Tibial nerve (tissue), 4 donors: ENCODE results near the gene CDK18. TPM values are rescaled to one million over a fixed set of nuclear protein-coding genes. Genes with fewer than 3 reads are reported as not detected.
"Not testable (repeated sequence)": the region's sequence is repeated elsewhere in the genome, so short reads cannot be mapped to it uniquely, and the experiment has no call there.

Experiments
- DNase-seq, 2 donors: peaks; one replicate each; pipeline ENCODE4 v3.0.0-alpha.2; 2019; ENCODE audit warnings: low spot score in 2 of 2
- H3K27ac ChIP-seq, 4 donors: fragments of 200-600 bp; sonication (generic) in 3 of 4; one replicate each; pipeline ENCODE4 v1.5.1; 2017 to 2019; ENCODE audit warnings: mild to moderate bottlenecking in 1 of 4
- H3K27me3 ChIP-seq, 2 donors: fragments of 200-600 bp; sonication (generic) in 1 of 2; one replicate each; pipeline versions ENCODE4 v1.5.1 to v1.6.0; 2017 to 2019
- H3K36me3 ChIP-seq, 3 donors: fragments of 200-600 bp; sonication (generic); one replicate each; pipeline ENCODE4 v1.5.1; 2018 to 2019
- H3K4me1 ChIP-seq, 4 donors: fragments of 200-600 bp; sonication (generic) in 3 of 4; one replicate each; pipeline ENCODE4 v1.5.1; 2017 to 2019
- H3K4me3 ChIP-seq, 4 donors: fragments of 200-600 bp; sonication (generic) in 3 of 4; one replicate each; pipeline ENCODE4 v1.5.1; 2017 to 2019; ENCODE audit warnings: mild to moderate bottlenecking in 1 of 4, moderate library complexity in 1 of 4
- H3K9me3 ChIP-seq, 4 donors: fragments of 200-600 bp; sonication (generic) in 3 of 4; one replicate each; pipeline ENCODE4 v1.5.1; 2017 to 2019
- CTCF ChIP-seq, 5 experiments: fragments of 200-600 bp in 3 of 5; fragments of 450-650 bp in 2 of 5; sonication (generic) in 3 of 5; IDR thresholded peaks; one replicate each; pipeline ENCODE4 v1.5.1; 2016 to 2019; ENCODE audit warnings: antibody characterized with exemption in 5 of 5, mild to moderate bottlenecking in 3 of 5, moderate library complexity in 2 of 5
- EP300 ChIP-seq, 2 donors: sonication (generic); formaldehyde crosslinking; IDR thresholded peaks; one replicate each; pipeline ENCODE4 v1.6.1; 2017; ENCODE audit warnings: antibody characterized with exemption in 2 of 2, mild to moderate bottlenecking in 1 of 2
- POLR2A ChIP-seq, 2 donors: fragments of 450-650 bp; IDR thresholded peaks; one replicate each; pipeline ENCODE4 v1.6.1; 2017; ENCODE audit warnings: antibody characterized with exemption in 2 of 2, mild to moderate bottlenecking in 2 of 2, moderate library complexity in 2 of 2
- WGBS, 2 donors: methylation state at CpG; one replicate each; pipeline ENCODE4 v1.1.5; 2018; 5-methylcytosine and 5-hydroxymethylcytosine counted together
- total RNA-seq, 4 donors: library from RNA; depleted of rRNA; stranded (reverse); fragments of >200 nt; gene quantifications; one replicate each; pipeline ENCODE4 v1.1.0, GENCODE V29; 2016

CDK18 gene
- total RNA-seq, 4 donors from 2014 or later = 5.1 to 14.1 (median 7.5) TPM

GRCh38 chr1:205476648-205477047 lies 27.8 kb upstream of the CDK18 start:
- DNase-seq = no peak
- TF ChIP-seq CTCF (IDR thresholded peaks at IDR 0.05) (no peak), POLR2A (IDR thresholded peaks at IDR 0.05) (no peak), EP300 (IDR thresholded peaks at IDR 0.05) (no peak)
- Histone ChIP-seq H3K9me3 (peaks cover 0 to 14% (median 0%) of the 10 kb centered on the region in 4 donors), H3K27ac (no peak overlapping the region), H3K36me3 (no peaks in the 10 kb centered on the region), H3K4me3 (no peak overlapping the region), H3K27me3 (peaks cover 0 to 60% of the 10 kb centered on the region in 2 donors), H3K4me1 (peaks cover 0 to 9% (median 0%) of the 10 kb centered on the region in 4 donors)
- WGBS, 2 donors = 89 to 91% methylated on average over 4 of the region's 4 CpGs

- Histone ChIP-seq H3K4me3 (no peak overlapping the region), H3K4me1 (peaks cover 0 to 9% (median 0%) of the 10 kb centered on the region in 4 donors), H3K36me3 (no peaks in the 10 kb centered on the region), H3K27ac (no peak overlapping the region), H3K27me3 (peaks cover 0 to 66% of the 10 kb centered on the region in 2 donors), H3K9me3 (peaks cover 0 to 14% (median 0%) of the 10 kb centered on the region in 4 donors)
- DNase-seq = no peak
- TF ChIP-seq CTCF (IDR thresholded peaks at IDR 0.05) (no peak), POLR2A (IDR thresholded peaks at IDR 0.05) (no peak), EP300 (IDR thresholded peaks at IDR 0.05) (no peak)
- 76 to 80% methylated on average over 5 of the region's 6 CpGs for WGBS, 2 donors
Observed at GRCh38 chr1:205477121-205477758, 27.2 kb upstream of the CDK18 start.

GRCh38 chr1:205477759-205478247 lies 26.7 kb upstream of the CDK18 start:
- Histone ChIP-seq H3K36me3 (no peaks in the 10 kb centered on the region), H3K27ac (no peak overlapping the region), H3K27me3 (peaks cover 0 to 71% of the 10 kb centered on the region in 2 donors), H3K4me1 (peaks cover 0 to 9% (median 0%) of the 10 kb centered on the region in 4 donors), H3K9me3 (peaks cover 0 to 14% (median 0%) of the 10 kb centered on the region in 4 donors), H3K4me3 (no peak overlapping the region)
- no peak for DNase-seq
- TF ChIP-seq CTCF (IDR thresholded peaks at IDR 0.05) (no peak), EP300 (IDR thresholded peaks at IDR 0.05) (no peak), POLR2A (IDR thresholded peaks at IDR 0.05) (no peak)
- WGBS, 2 donors = 38 to 65% methylated on average over 9 to 11 of the region's 12 CpGs

- H3K27ac ChIP-seq, H3K4me3 ChIP-seq, DNase-seq, H3K4me1 ChIP-seq, H3K36me3 ChIP-seq: not testable (repeated sequence)
- Histone ChIP-seq H3K27me3 (peaks cover 0 to 71% of the 10 kb centered on the region in 2 donors), H3K9me3 (peaks cover 0 to 14% (median 0%) of the 10 kb centered on the region in 4 donors)
- whole genome bisulfite sequencing, 2 donors = 83 to 93% methylated on average over 2 of the region's 2 CpGs
Observed at GRCh38 chr1:205478985-205479384, 25.5 kb upstream of the CDK18 start.

- Histone ChIP-seq H3K4me1 (peaks cover 0 to 12% (median 0%) of the 10 kb centered on the region in 4 donors), H3K4me3 (no peak overlapping the region), H3K27ac (no peak overlapping the region), H3K9me3 (peaks cover 0 to 2% (median 0%) of the 10 kb centered on the region in 4 donors), H3K27me3 (peaks cover 0 to 69% of the 10 kb centered on the region in 2 donors), H3K36me3 (no peaks in the 10 kb centered on the region)
- WGBS, 2 donors = 65 to 68% methylated on average over 17 of the region's 17 CpGs
- TF ChIP-seq EP300 (IDR thresholded peaks at IDR 0.05) (no peak), CTCF (IDR thresholded peaks at IDR 0.05) (no peak), POLR2A (IDR thresholded peaks at IDR 0.05) (no peak)
- DNase-seq = no peak
Observed at GRCh38 chr1:205480349-205480985, 24.0 kb upstream of the CDK18 start.
